ENCODE measurements around the gene ANKRD63.

The ANKRD63 gene

GRCh38 chr15:40283615-40284300 lies 894 bp upstream of the ANKRD63 start:
- TF ChIP-seq REST (IDR thresholded peaks at IDR 0.05; ENCODE audit: low read depth), result no peak
- TF ChIP-seq YY1 (IDR thresholded peaks at IDR 0.05; ENCODE audit: low read depth), result no peak
- TF ChIP-seq NFIC (IDR thresholded peaks at IDR 0.05), result no peak
- TF ChIP-seq CEBPB (IDR thresholded peaks at IDR 0.05), result no peak
- TF ChIP-seq USF1 (IDR thresholded peaks at IDR 0.05), result no peak
- TF ChIP-seq MAX (IDR thresholded peaks at IDR 0.05), result no peak
- no peak for TF ChIP-seq CREB1 (IDR thresholded peaks at IDR 0.05; ENCODE audit: low read depth)
- no peak for TF ChIP-seq ZBTB7A (IDR thresholded peaks at IDR 0.05; ENCODE audit: low read depth)
- no peak for TF ChIP-seq EGR1 (IDR thresholded peaks at IDR 0.05)
- no peak for TF ChIP-seq TAF1 (IDR thresholded peaks at IDR 0.05; ENCODE audit: low read depth)
- no peak for TF ChIP-seq TCF12 (IDR thresholded peaks at IDR 0.05; ENCODE audit: low read depth)
- no peak for TF ChIP-seq RAD21 (IDR thresholded peaks at IDR 0.05; ENCODE audit: low read depth)
- no peak for TF ChIP-seq EP300 (IDR thresholded peaks at IDR 0.05; ENCODE audit: borderline replicate concordance)

- TF ChIP-seq FOXM1 (IDR thresholded peaks at IDR 0.05; ENCODE audit: borderline replicate concordance, low read depth), result no peak
- 0 out of 2 replicates have a peak, but pooled peaks have one; percentile 28 for TF ChIP-seq YY1 (IDR thresholded peaks at IDR 0.05; ENCODE audit: low read depth)
- no peak for TF ChIP-seq ZBTB7A (IDR thresholded peaks at IDR 0.05; ENCODE audit: low read depth)
- no peak for TF ChIP-seq NFIC (IDR thresholded peaks at IDR 0.05)
- peak; percentile 11; the same call in 1 of the 2 replicates for TF ChIP-seq RAD21 (IDR thresholded peaks at IDR 0.05; ENCODE audit: low read depth)
- peak; percentile 50 for TF ChIP-seq REST (IDR thresholded peaks at IDR 0.05; ENCODE audit: low read depth)
- no peak for TF ChIP-seq CEBPB (IDR thresholded peaks at IDR 0.05)
- peak; percentile 74 for TF ChIP-seq MAX (IDR thresholded peaks at IDR 0.05)
- TF ChIP-seq EGR1 (IDR thresholded peaks at IDR 0.05), result peak; percentile 71
These were observed 556 bp downstream of the ANKRD63 start for GRCh38 chr15:40282147-40282868.

GRCh38 chr15:40281801-40282146 lies 1.1 kb downstream of the ANKRD63 start:
- TF ChIP-seq CREB1 (IDR thresholded peaks at IDR 0.05; ENCODE audit: low read depth) (no peak), FOXM1 (IDR thresholded peaks at IDR 0.05; ENCODE audit: borderline replicate concordance, low read depth) (no peak), RAD21 (IDR thresholded peaks at IDR 0.05; ENCODE audit: low read depth) (no peak), REST (IDR thresholded peaks at IDR 0.05; ENCODE audit: low read depth) (no peak), EGR1 (IDR thresholded peaks at IDR 0.05) (no peak), TEAD4 (IDR thresholded peaks at IDR 0.05) (no peak), ZBTB7A (IDR thresholded peaks at IDR 0.05; ENCODE audit: low read depth) (no peak), CEBPB (IDR thresholded peaks at IDR 0.05) (no peak), USF1 (IDR thresholded peaks at IDR 0.05) (no peak), YY1 (IDR thresholded peaks at IDR 0.05; ENCODE audit: low read depth) (no peak), MAX (IDR thresholded peaks at IDR 0.05) (no peak), TAF1 (IDR thresholded peaks at IDR 0.05; ENCODE audit: low read depth) (no peak), TCF12 (IDR thresholded peaks at IDR 0.05; ENCODE audit: low read depth) (no peak), NFIC (IDR thresholded peaks at IDR 0.05) (no peak), EP300 (IDR thresholded peaks at IDR 0.05; ENCODE audit: borderline replicate concordance) (no peak)

Measured in Ishikawa (cell line).